GM23338 (cell line): ENCODE measurements around the gene STAB2.

Source experiments
- CREB1 ChIP-seq: fragments of 250-450 bp; sonication (Bioruptor Pico); IDR thresholded peaks from 2 replicates; pipeline ENCODE4 v1.5.0; 2020; ENCODE audit warnings: low read depth, mild to moderate bottlenecking, moderate library complexity
- CTCF ChIP-seq, 2 experiments: fragments of 200-600 bp in 1 of 2; sonication (generic) in 1 of 2; conservative IDR thresholded peaks; 2 replicates each; pipeline versions ENCODE4 v1.5.1 to v1.6.1; 2016 to 2017; ENCODE audit warnings: antibody characterized with exemption in 2 of 2, low read depth in 2 of 2, mild to moderate bottlenecking in 2 of 2, moderate library complexity in 1 of 2
- EZH2 ChIP-seq: fragments of 200-600 bp; sonication (generic); IDR thresholded peaks from one replicate; pipeline ENCODE4 v1.8.0; 2017; ENCODE audit warnings: antibody characterized with exemption, mild to moderate bottlenecking, low read depth; ENCODE audit not compliant: unreplicated experiment
- EZH2phosphoT487 ChIP-seq: fragments of 200-600 bp; sonication (generic); IDR thresholded peaks from one replicate; pipeline ENCODE4 v1.8.1; 2018; ENCODE audit warnings: antibody characterized with exemption; ENCODE audit not compliant: unreplicated experiment
- NANOG ChIP-seq: IDR thresholded peaks from 2 replicates; pipeline ENCODE4 v1.6.1; 2016; ENCODE audit warnings: antibody characterized with exemption, borderline replicate concordance
- POLR2AphosphoS5 ChIP-seq: IDR thresholded peaks from 2 replicates; pipeline ENCODE4 v1.6.1; 2016; ENCODE audit warnings: antibody characterized with exemption, low read depth
- REST ChIP-seq: IDR thresholded peaks from one replicate; pipeline ENCODE4 v1.6.1; 2018; ENCODE audit warnings: antibody characterized with exemption; ENCODE audit not compliant: unreplicated experiment
- ZNF331 ChIP-seq: fragments of 250-450 bp; sonication (Bioruptor Pico); IDR thresholded peaks from 2 replicates; pipeline ENCODE4 v1.5.0; 2020; ENCODE audit warnings: low read depth, mild to moderate bottlenecking, moderate library complexity

DNA sequence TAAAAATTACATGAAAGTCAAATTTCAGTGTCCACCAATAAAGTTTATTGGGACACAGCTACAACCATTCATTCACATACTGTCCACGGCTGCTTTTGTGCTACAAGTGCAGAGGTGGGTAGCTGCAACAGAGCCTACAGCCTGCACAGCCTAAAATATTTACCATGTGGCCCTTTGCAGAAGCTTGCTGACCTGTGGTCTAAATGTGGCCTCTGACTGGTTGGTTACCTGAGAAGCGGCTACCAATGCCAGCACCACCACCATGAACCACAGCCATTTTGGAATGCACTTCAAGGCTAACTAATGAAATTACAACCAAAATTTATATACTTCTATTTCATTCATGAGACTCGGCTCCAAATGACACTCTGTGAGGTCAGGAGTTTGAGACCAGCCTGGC lies 195.3 kb downstream of the STAB2 start:
- TF ChIP-seq CTCF (conservative IDR thresholded peaks at IDR 0.05; ENCODE audit: low read depth in 2 of 2) (no peak), NANOG (no peak), POLR2AphosphoS5 (no peak), REST (no peak), EZH2phosphoT487 (no peak), EZH2 (no peak), CREB1 (CRISPR knock-in tag) (no peak), ZNF331 (CRISPR knock-in tag) (no peak)
